Renal cortical epithelial cell (primary cell): Measurements from ENCODE around the gene SERPINB8. TPM values are rescaled to one million over a fixed set of nuclear protein-coding genes. Genes with fewer than 3 reads are reported as not detected.

ENCODE experiments used
- DNase-seq: peaks from one replicate; pipeline ENCODE4 v3.0.0-alpha.2; 2011; ENCODE audit warnings: low read depth
- total RNA-seq: library from RNA; depleted of rRNA; stranded (reverse); fragments of >200 nt; gene quantifications from 2 replicates; pipeline ENCODE4 v1.2.3, GENCODE V29; 2014

The SERPINB8 gene
- total RNA-seq, 1 donor from 2014 or later = 20.9 TPM

- DNase-seq = peak; percentile 25
Observed at GRCh38 chr18:63965716-63966330, 4.1 kb upstream of the SERPINB8 start.

- no peak for DNase-seq
Observed at GRCh38 chr18:63970809-63971205, 926 bp downstream of the SERPINB8 start.

- no peak for DNase-seq
Observed at GRCh38 chr18:63971320-63972001, 1.6 kb downstream of the SERPINB8 start.

- no peak for DNase-seq
Observed at GRCh38 chr18:63972002-63972376, 2.1 kb downstream of the SERPINB8 start.

GRCh38 chr18:63974991-63975390 is 5.1 kb downstream of the SERPINB8 start:
- DNase-seq = peak; percentile 67

- DNase-seq = no peak
Observed at GRCh38 chr18:63975628-63976027, 5.7 kb downstream of the SERPINB8 start.

GRCh38 chr18:63977040-63977439 is 7.2 kb downstream of the SERPINB8 start:
- DNase-seq = no peak

GRCh38 chr18:63979409-63979920 is 9.6 kb downstream of the SERPINB8 start:
- DNase-seq = peak; percentile 77

- no peak for DNase-seq
Observed at GRCh38 chr18:63980027-63980426, 10.1 kb downstream of the SERPINB8 start.

GRCh38 chr18:63980896-63981460 is 11.1 kb downstream of the SERPINB8 start:
- no peak for DNase-seq

- no peak for DNase-seq
Observed at GRCh38 chr18:63981719-63982118, 11.8 kb downstream of the SERPINB8 start.

GRCh38 chr18:63982361-63982760 is 12.5 kb downstream of the SERPINB8 start:
- DNase-seq = no peak

GRCh38 chr18:63986885-63987284 is 17.0 kb downstream of the SERPINB8 start:
- no peak for DNase-seq

GRCh38 chr18:63987743-63988142 is 17.9 kb downstream of the SERPINB8 start:
- DNase-seq = no peak

GRCh38 chr18:63992751-63993150 is 22.9 kb downstream of the SERPINB8 start:
- no peak for DNase-seq

GRCh38 chr18:63994783-63995399 is 25.0 kb downstream of the SERPINB8 start:
- peak; percentile 48 for DNase-seq

- no peak for DNase-seq
Observed at GRCh38 chr18:63997041-63997440, 27.2 kb downstream of the SERPINB8 start.

- no peak for DNase-seq
Observed at GRCh38 chr18:63997606-63998005, 27.7 kb downstream of the SERPINB8 start.

GRCh38 chr18:63999871-64000270 is 30.0 kb downstream of the SERPINB8 start:
- DNase-seq = no peak

- no peak for DNase-seq
Observed at GRCh38 chr18:64002581-64002980, 32.7 kb downstream of the SERPINB8 start.

- DNase-seq = no peak
Observed at GRCh38 chr18:64009305-64009704, 39.4 kb downstream of the SERPINB8 start.

GRCh38 chr18:64011513-64011912 is 41.6 kb downstream of the SERPINB8 start:
- DNase-seq = no peak

- DNase-seq = peak; percentile 47
Observed at GRCh38 chr18:64017870-64018269, 48.0 kb downstream of the SERPINB8 start.
